Karpas-422 (cell line): ENCODE results near the gene ZNF350. TPM values are rescaled to one million over a fixed set of nuclear protein-coding genes. Genes with fewer than 3 reads are reported as not detected.

Source experiments
- total RNA-seq: library from RNA; depleted of rRNA; stranded (reverse); fragments of >200 nt; shearing (Covaris generic); gene quantifications from 2 replicates; pipeline ENCODE4 v1.2.3, GENCODE V29; 2014; ENCODE audit warnings: low replicate concordance; rRNA removed

Gene ZNF350
- total RNA-seq, 1 experiment from 2014 or later: 12.7 TPM

Other genes with a start within 250 kb of the ZNF350 start
- gene FPR1, start 235.0 kb downstream of the ZNF350 start, total RNA-seq: 5.8 and 14.8 TPM in 2 replicates
- 0.58 and 7.9 TPM in 2 replicates for gene FPR2, start 225.7 kb downstream of the ZNF350 start, total RNA-seq
- not detected in 2 replicates for gene FPR3, start 191.7 kb downstream of the ZNF350 start, total RNA-seq
- 40.0 and 43.1 TPM in 2 replicates for gene ZNF577, start 98.9 kb downstream of the ZNF350 start, total RNA-seq
- 14.0 and 14.5 TPM in 2 replicates for gene ZNF649, start 81.8 kb downstream of the ZNF350 start, total RNA-seq
- 7.3 and 7.5 TPM in 2 replicates for gene ZNF613, start 59.4 kb downstream of the ZNF350 start, total RNA-seq
- gene ZNF615, start 21.4 kb upstream of the ZNF350 start, total RNA-seq: 9.6 and 11.8 TPM in 2 replicates
- 9.2 and 14.2 TPM in 2 replicates for gene ZNF614, start 41.5 kb upstream of the ZNF350 start, total RNA-seq
- gene ZNF432, start 62.0 kb upstream of the ZNF350 start, total RNA-seq: 9.9 and 13.8 TPM in 2 replicates
- gene ZNF841, start 108.9 kb upstream of the ZNF350 start, total RNA-seq: not detected in 2 replicates
- gene ZNF616, start 153.1 kb upstream of the ZNF350 start, total RNA-seq: 6.1 and 7.4 TPM in 2 replicates
- gene ZNF836, start 184.8 kb upstream of the ZNF350 start, total RNA-seq: 5.5 and 9.6 TPM in 2 replicates
- 169 and 267 TPM in 2 replicates for gene PPP2R1A, start 203.2 kb upstream of the ZNF350 start, total RNA-seq